ENCODE measurements around the gene PTPRD. TPM values are rescaled to one million over a fixed set of nuclear protein-coding genes. Genes with fewer than 3 reads are reported as not detected.

Gene PTPRD
- total RNA-seq, 1 experiment from 2014 or later, result 69.6 TPM

GRCh38 chr9:10447036-10447435 is 165.8 kb downstream of the PTPRD start (continued):
- TF ChIP-seq ZNF396 (CRISPR knock-in tag; IDR thresholded peaks at IDR 0.05; ENCODE audit: borderline replicate concordance) (no peak), E2F4 (CRISPR knock-in tag; IDR thresholded peaks at IDR 0.05; ENCODE audit: borderline replicate concordance, low read depth) (no peak), USF2 (CRISPR knock-in tag; IDR thresholded peaks at IDR 0.05) (no peak), NR1H2 (CRISPR knock-in tag; IDR thresholded peaks at IDR 0.05) (no peak), SP1 (CRISPR knock-in tag; conservative IDR thresholded peaks at IDR 0.05) (no peak)

GRCh38 chr9:10443868-10444204 is 169.0 kb downstream of the PTPRD start:
- no peak for TF ChIP-seq SP1 (CRISPR knock-in tag; conservative IDR thresholded peaks at IDR 0.05)
- no peak for TF ChIP-seq ZNF121 (CRISPR knock-in tag; IDR thresholded peaks at IDR 0.05)
- no peak for TF ChIP-seq ZNF423 (CRISPR knock-in tag; IDR thresholded peaks at IDR 0.05)
- no peak for TF ChIP-seq ZNF138 (CRISPR knock-in tag; conservative IDR thresholded peaks at IDR 0.05)
- TF ChIP-seq USF2 (CRISPR knock-in tag; IDR thresholded peaks at IDR 0.05), result no peak
- no peak for TF ChIP-seq TCF7 (CRISPR knock-in tag; IDR thresholded peaks at IDR 0.05; ENCODE audit: low read depth)
- no peak for TF ChIP-seq PREB (CRISPR knock-in tag; IDR thresholded peaks at IDR 0.05; ENCODE audit: borderline replicate concordance)
- no peak for TF ChIP-seq FOXK1 (CRISPR knock-in tag; IDR thresholded peaks at IDR 0.05)
- TF ChIP-seq MXD4 (CRISPR knock-in tag; IDR thresholded peaks at IDR 0.05; ENCODE audit: borderline replicate concordance), result no peak
- TF ChIP-seq ZSCAN18 (CRISPR knock-in tag; IDR thresholded peaks at IDR 0.05), result no peak
- TF ChIP-seq NR3C1 (CRISPR knock-in tag; conservative IDR thresholded peaks at IDR 0.05; ENCODE audit: low read depth), result no peak
- no peak overlapping the region for H3K27ac Mint-ChIP-seq
- no peak for DNase-seq (ENCODE audit: low spot score)
- peaks cover 11% of the 10 kb centered on the region for H3K27me3 Mint-ChIP-seq (ENCODE audit: low read depth)
- no peaks in the 10 kb centered on the region for H3K36me3 Mint-ChIP-seq
- no peak for ATAC-seq
- H3K4me1 Mint-ChIP-seq, result peaks cover 41% of the 10 kb centered on the region
- ChIA-PET CTCF (no interaction called here), POLR2A (no interaction called here)
- H3K9me3 Mint-ChIP-seq, result no peaks in the 10 kb centered on the region; the same call in 1 of the 2 replicates
- H3K4me3 Mint-ChIP-seq, result no peak overlapping the region

- ChIA-PET CTCF (no interaction called here), POLR2A (no interaction called here)
- no peaks in the 10 kb centered on the region for H3K9me3 Mint-ChIP-seq
- no peaks in the 10 kb centered on the region for H3K36me3 Mint-ChIP-seq
- H3K27me3 Mint-ChIP-seq (ENCODE audit: low read depth), result peaks cover 11% of the 10 kb centered on the region
- no peak overlapping the region for H3K4me3 Mint-ChIP-seq
- peaks cover 43% of the 10 kb centered on the region for H3K4me1 Mint-ChIP-seq
- ATAC-seq (no peak), DNase-seq (ENCODE audit: low spot score) (no peak)
- H3K27ac Mint-ChIP-seq, result no peak overlapping the region
- TF ChIP-seq AR (CRISPR knock-in tag; IDR thresholded peaks at IDR 0.05) (no peak), CBFB (CRISPR knock-in tag; IDR thresholded peaks at IDR 0.05; ENCODE audit: low read depth) (no peak), TEAD1 (CRISPR knock-in tag; IDR thresholded peaks at IDR 0.05) (no peak), JUN (CRISPR knock-in tag; IDR thresholded peaks at IDR 0.05) (no peak), ESRRA (CRISPR knock-in tag; IDR thresholded peaks at IDR 0.05; ENCODE audit: borderline replicate concordance) (no peak), ATF1 (CRISPR knock-in tag; IDR thresholded peaks at IDR 0.05) (no peak), ZNF317 (CRISPR knock-in tag; IDR thresholded peaks at IDR 0.05; ENCODE audit: borderline replicate concordance, low read depth) (no peak), ZNF396 (CRISPR knock-in tag; IDR thresholded peaks at IDR 0.05; ENCODE audit: borderline replicate concordance) (no peak), E2F1 (CRISPR knock-in tag; IDR thresholded peaks at IDR 0.05) (no peak)
Observed at GRCh38 chr9:10443181-10443867, 169.5 kb downstream of the PTPRD start.
